ENCODE data around the gene KIF25. TPM values are rescaled to one million over a fixed set of nuclear protein-coding genes. Genes with fewer than 3 reads are reported as not detected.

The KIF25 gene
- total RNA-seq, 1 experiment from 2014 or later: 0.39 TPM

DNA sequence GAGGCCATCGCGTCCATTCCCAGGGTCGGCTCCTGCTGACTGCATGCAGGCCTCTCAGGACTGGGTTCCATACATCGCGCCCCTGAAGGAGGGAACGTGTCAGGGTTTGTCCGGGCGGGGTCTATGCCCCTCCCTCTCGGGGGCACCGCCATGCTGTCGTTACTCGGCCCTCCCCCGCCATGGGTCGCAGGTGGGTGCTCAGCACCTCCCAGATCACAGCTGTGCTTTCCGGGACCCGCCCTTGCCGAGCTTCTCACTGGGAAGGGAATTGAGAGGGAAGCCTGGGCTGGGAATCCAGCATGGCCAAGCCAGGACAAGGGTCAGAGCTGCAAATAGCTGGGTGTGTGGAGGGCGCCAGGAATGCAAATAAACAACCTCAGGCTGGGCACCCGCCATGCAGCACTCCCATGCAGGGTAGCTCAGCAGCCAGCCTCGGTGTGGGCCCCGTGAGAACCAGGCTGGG, 81.5 kb downstream of the KIF25 start, which contains the start of gene FRMD1:
TSS of gene FRMD1 (minus strand) at position 270 of the 463 bp plus-strand sequence. CDS start at position 152, 118 bp downstream.
- H3K36me3 ChIP-seq (ENCODE audit: insufficient read depth, low read length, poor library complexity, severe bottlenecking): no peaks in the 10 kb centered on the region

DNA sequence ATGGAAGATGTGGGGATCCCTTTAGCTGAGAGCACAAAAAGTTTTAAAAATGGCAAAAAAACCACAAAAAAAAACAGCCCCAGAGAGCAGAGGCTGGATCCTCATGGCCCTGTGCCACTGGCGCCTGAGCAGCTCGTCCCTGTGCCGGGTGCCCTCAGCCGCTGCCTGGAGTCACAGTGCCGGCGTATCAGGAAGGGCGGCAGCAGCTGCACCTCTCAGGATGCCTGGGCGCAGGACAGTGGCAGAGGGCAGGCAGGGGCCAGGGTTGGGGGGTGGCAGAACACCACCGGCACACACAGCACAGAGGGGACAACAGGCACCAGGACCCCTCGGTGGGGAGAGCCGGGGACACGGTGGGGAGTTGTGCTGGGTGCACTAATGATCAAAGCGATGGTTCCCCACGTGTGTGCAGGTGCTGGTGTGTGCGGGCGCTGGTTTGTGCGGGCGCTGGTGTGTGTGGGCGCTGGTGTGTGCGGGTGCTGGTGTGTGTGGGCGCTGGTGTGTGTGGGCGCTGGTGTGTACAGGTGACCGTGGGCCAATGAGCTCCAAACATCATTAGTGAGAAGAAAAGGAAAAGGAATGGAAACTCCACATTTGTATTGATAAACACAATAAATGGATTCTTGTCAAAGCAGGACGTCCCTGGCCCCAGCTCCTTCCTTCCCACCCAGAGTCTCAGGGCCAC, 83.1 kb downstream of the KIF25 start:
- Histone ChIP-seq H3K27me3 (replicated peaks; ENCODE audit: insufficient read depth, low read depth, low read length, poor library complexity) (no peaks in the 10 kb centered on the region), H3K36me3 (ENCODE audit: insufficient read depth, low read length, poor library complexity, severe bottlenecking) (no peaks in the 10 kb centered on the region), H3K27ac (ENCODE audit: low read depth, low read length, poor library complexity, severe bottlenecking) (no peak overlapping the region), H3K4me3 (ENCODE audit: low read depth, low read length, poor library complexity, severe bottlenecking) (no peak overlapping the region), H3K9me3 (ENCODE audit: low read depth, low read length, poor library complexity, severe bottlenecking) (no peaks in the 10 kb centered on the region), H3K4me1 (ENCODE audit: insufficient read depth, low read length, poor library complexity, severe bottlenecking) (no peaks in the 10 kb centered on the region)
- no peak for TF ChIP-seq EZH2 (IDR thresholded peaks at IDR 0.05; ENCODE audit: borderline replicate concordance, low read depth, low read length, poor library complexity, severe bottlenecking)
- TF ChIP-seq, protein P1, sequence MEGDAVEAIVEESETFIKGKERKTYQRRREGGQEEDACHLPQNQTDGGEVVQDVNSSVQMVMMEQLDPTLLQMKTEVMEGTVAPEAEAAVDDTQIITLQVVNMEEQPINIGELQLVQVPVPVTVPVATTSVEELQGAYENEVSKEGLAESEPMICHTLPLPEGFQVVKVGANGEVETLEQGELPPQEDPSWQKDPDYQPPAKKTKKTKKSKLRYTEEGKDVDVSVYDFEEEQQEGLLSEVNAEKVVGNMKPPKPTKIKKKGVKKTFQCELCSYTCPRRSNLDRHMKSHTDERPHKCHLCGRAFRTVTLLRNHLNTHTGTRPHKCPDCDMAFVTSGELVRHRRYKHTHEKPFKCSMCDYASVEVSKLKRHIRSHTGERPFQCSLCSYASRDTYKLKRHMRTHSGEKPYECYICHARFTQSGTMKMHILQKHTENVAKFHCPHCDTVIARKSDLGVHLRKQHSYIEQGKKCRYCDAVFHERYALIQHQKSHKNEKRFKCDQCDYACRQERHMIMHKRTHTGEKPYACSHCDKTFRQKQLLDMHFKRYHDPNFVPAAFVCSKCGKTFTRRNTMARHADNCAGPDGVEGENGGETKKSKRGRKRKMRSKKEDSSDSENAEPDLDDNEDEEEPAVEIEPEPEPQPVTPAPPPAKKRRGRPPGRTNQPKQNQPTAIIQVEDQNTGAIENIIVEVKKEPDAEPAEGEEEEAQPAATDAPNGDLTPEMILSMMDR (conservative IDR thresholded peaks at IDR 0.05; ENCODE audit: low read depth, low read length): no peak
- ChIA-PET CTCF (no interaction called here), POLR2A (ENCODE audit: low non-redundant PET) (no interaction called here)
- intact Hi-C loops (cut with micrococcal nuclease; ENCODE audit: unreplicated experiment): no loop called here
- DNase-seq (ENCODE audit: low spot score): no peak
- no TSS peak for BruUV-seq (replicated peaks)

More for the DNA sequence above, 81.5 kb downstream of the KIF25 start, which contains the start of gene FRMD1:
- H3K27ac ChIP-seq (ENCODE audit: low read depth, low read length, poor library complexity, severe bottlenecking): no peak within 1 kb of the TSS
- H3K9me3 ChIP-seq (ENCODE audit: low read depth, low read length, poor library complexity, severe bottlenecking): no peaks in the 10 kb centered on the region
- CTCF ChIA-PET: no interaction called here
- H3K27me3 ChIP-seq (replicated peaks; ENCODE audit: insufficient read depth, low read depth, low read length, poor library complexity): no peaks in the 10 kb centered on the region
- no TSS peak for BruUV-seq (replicated peaks)
- POLR2A ChIA-PET (ENCODE audit: low non-redundant PET): no interaction called here
- H3K4me1 ChIP-seq (ENCODE audit: insufficient read depth, low read length, poor library complexity, severe bottlenecking): no peaks in the 10 kb centered on the region
- H3K4me3 ChIP-seq (ENCODE audit: low read depth, low read length, poor library complexity, severe bottlenecking): no peak within 1 kb of the TSS
- intact Hi-C loops (cut with micrococcal nuclease; ENCODE audit: unreplicated experiment): no loop called here
- TF ChIP-seq, protein P1 (conservative IDR thresholded peaks at IDR 0.05; ENCODE audit: low read depth, low read length): no peak
- no peak for TF ChIP-seq EZH2 (IDR thresholded peaks at IDR 0.05; ENCODE audit: borderline replicate concordance, low read depth, low read length, poor library complexity, severe bottlenecking)
- no peak for DNase-seq (ENCODE audit: low spot score)

DNA sequence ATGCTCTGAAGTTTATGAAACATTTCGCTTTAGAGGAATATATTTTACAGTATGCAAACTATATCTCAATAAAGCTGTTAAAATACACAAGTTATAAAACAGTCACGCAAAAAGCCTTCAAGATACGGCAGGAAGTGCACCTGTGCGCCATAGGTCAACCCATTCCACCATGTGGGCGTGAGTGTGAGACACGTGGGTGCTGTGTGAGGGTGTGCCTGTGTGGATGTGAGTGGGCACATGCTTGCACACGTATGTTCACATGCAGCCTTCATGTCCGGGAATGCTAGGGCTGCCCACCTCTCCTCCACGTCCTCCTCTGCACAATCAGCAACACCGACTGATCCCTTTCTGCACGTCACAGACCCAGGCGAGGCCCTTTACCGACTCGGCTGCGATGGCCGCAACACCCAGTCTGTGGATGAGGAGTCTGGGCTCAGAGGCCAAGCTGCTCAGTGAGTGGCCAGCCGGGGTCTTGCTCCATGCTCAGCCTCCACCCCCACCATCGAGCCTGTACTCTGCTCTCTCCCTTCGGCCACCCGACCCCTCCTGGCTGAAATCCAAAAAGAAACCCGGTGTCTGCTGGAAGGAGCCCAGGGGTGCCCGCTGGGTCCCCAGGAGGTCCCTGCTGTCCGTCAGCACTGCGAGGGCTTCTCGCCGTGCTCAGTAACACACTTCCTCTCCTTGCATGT, 84.5 kb downstream of the KIF25 start:
- CTCF ChIA-PET: no interaction called here
- DNase-seq (ENCODE audit: low spot score): no peak
- Histone ChIP-seq H3K27me3 (replicated peaks; ENCODE audit: insufficient read depth, low read depth, low read length, poor library complexity) (no peaks in the 10 kb centered on the region), H3K4me1 (ENCODE audit: insufficient read depth, low read length, poor library complexity, severe bottlenecking) (no peaks in the 10 kb centered on the region), H3K27ac (ENCODE audit: low read depth, low read length, poor library complexity, severe bottlenecking) (no peak overlapping the region), H3K9me3 (ENCODE audit: low read depth, low read length, poor library complexity, severe bottlenecking) (no peaks in the 10 kb centered on the region), H3K36me3 (ENCODE audit: insufficient read depth, low read length, poor library complexity, severe bottlenecking) (no peaks in the 10 kb centered on the region), H3K4me3 (ENCODE audit: low read depth, low read length, poor library complexity, severe bottlenecking) (no peak overlapping the region)
- BruUV-seq (replicated peaks): no TSS peak
- POLR2A ChIA-PET (ENCODE audit: low non-redundant PET): no interaction called here
- intact Hi-C loops (cut with micrococcal nuclease; ENCODE audit: unreplicated experiment): no loop called here
- TF ChIP-seq EZH2 (IDR thresholded peaks at IDR 0.05; ENCODE audit: borderline replicate concordance, low read depth, low read length, poor library complexity, severe bottlenecking): no peak
- TF ChIP-seq, protein P1 (conservative IDR thresholded peaks at IDR 0.05; ENCODE audit: low read depth, low read length): no peak
